Stimulated activated effector memory CD8-positive, alpha-beta T cell treated with anti-CD3 and anti-CD28 coated beads, Interleukin-12 subunit alpha, Interleukin-12 subunit beta, amount 100 ng/mL, for 72 hours (primary cell): ENCODE measurements around the gene USP13.
"Not testable (repeated sequence)": the region's sequence is repeated elsewhere in the genome, so short reads cannot be mapped to it uniquely, and the experiment has no call there.

ENCODE experiments used
- ATAC-seq: fragments of 150-1000 bp; cut with Tn5 transposase; 2 replicates; pipeline ENCODE4 v1.10.0; 2021
- DNase-seq, 2 donors: peaks; one replicate each; pipeline ENCODE4 v3.0.0; 2021 to 2022; ENCODE audit warnings: low spot score in 2 of 2
- H3K27ac Mint-ChIP-seq: one replicate; pipeline ENCODE4 v1.8.0; 2022; ENCODE audit warnings: mild to moderate bottlenecking, mixed read lengths
- H3K36me3 Mint-ChIP-seq: one replicate; pipeline ENCODE4 v1.8.0; 2022; ENCODE audit warnings: mild to moderate bottlenecking, mixed read lengths
- H3K4me1 Mint-ChIP-seq: one replicate; pipeline ENCODE4 v1.8.0; 2022; ENCODE audit warnings: mixed read lengths
- H3K4me3 Mint-ChIP-seq: one replicate; pipeline ENCODE4 v1.8.0; 2022; ENCODE audit warnings: mild to moderate bottlenecking, mixed read lengths
- H3K9me3 Mint-ChIP-seq: one replicate; pipeline ENCODE4 v1.8.0; 2022; ENCODE audit warnings: mixed read lengths

Gene USP13

GRCh38 chr3:179672918-179673317 is 20.1 kb downstream of the USP13 start:
- Mint-ChIP-seq H3K9me3 (no peaks in the 10 kb centered on the region), H3K4me1 (no peaks in the 10 kb centered on the region), H3K36me3 (no peaks in the 10 kb centered on the region), H3K4me3 (no peak overlapping the region), H3K27ac (no peak overlapping the region)
- ATAC-seq (no peak), DNase-seq (no peak)

- Mint-ChIP-seq H3K4me3 (no peak overlapping the region), H3K27ac (no peak overlapping the region), H3K9me3 (no peaks in the 10 kb centered on the region), H3K4me1 (no peaks in the 10 kb centered on the region), H3K36me3 (no peaks in the 10 kb centered on the region)
- ATAC-seq, result no peak
- DNase-seq, result no peak
Observed at GRCh38 chr3:179673523-179673922, 20.7 kb downstream of the USP13 start.

GRCh38 chr3:179676081-179676480 is 23.2 kb downstream of the USP13 start:
- Mint-ChIP-seq H3K9me3 (no peaks in the 10 kb centered on the region), H3K4me1 (no peaks in the 10 kb centered on the region), H3K36me3 (no peaks in the 10 kb centered on the region), H3K4me3 (no peak overlapping the region), H3K27ac (no peak overlapping the region)
- DNase-seq (no peak), ATAC-seq (no peak)

- Mint-ChIP-seq H3K9me3 (no peaks in the 10 kb centered on the region), H3K4me3 (no peak overlapping the region), H3K27ac (no peak overlapping the region), H3K4me1 (no peaks in the 10 kb centered on the region), H3K36me3 (no peaks in the 10 kb centered on the region)
- DNase-seq (no peak), ATAC-seq (no peak)
Observed at GRCh38 chr3:179677884-179678283, 25.0 kb downstream of the USP13 start.

- no peak for DNase-seq
- no peak overlapping the region for H3K4me3 Mint-ChIP-seq
- no peak for ATAC-seq
- no peaks in the 10 kb centered on the region for H3K9me3 Mint-ChIP-seq
- no peak overlapping the region for H3K27ac Mint-ChIP-seq
- no peaks in the 10 kb centered on the region for H3K36me3 Mint-ChIP-seq
- H3K4me1 Mint-ChIP-seq, result no peaks in the 10 kb centered on the region
Observed at GRCh38 chr3:179681492-179682263, 28.8 kb downstream of the USP13 start.

- Mint-ChIP-seq H3K27ac (no peak overlapping the region), H3K4me1 (no peaks in the 10 kb centered on the region), H3K36me3 (no peaks in the 10 kb centered on the region), H3K4me3 (no peak overlapping the region), H3K9me3 (no peaks in the 10 kb centered on the region)
- DNase-seq, result no peak
- ATAC-seq, result no peak
Observed at GRCh38 chr3:179682426-179683080, 29.7 kb downstream of the USP13 start.

GRCh38 chr3:179683286-179683685 is 30.4 kb downstream of the USP13 start:
- DNase-seq, H3K36me3 Mint-ChIP-seq, H3K9me3 Mint-ChIP-seq: not testable (repeated sequence)

GRCh38 chr3:179687967-179688535 is 35.2 kb downstream of the USP13 start:
- Mint-ChIP-seq H3K4me1 (no peaks in the 10 kb centered on the region), H3K36me3 (peaks cover 8% of the 10 kb centered on the region), H3K27ac (no peak overlapping the region), H3K4me3 (no peak overlapping the region), H3K9me3 (no peaks in the 10 kb centered on the region)
- peak; percentile 95 for ATAC-seq
- no peak for DNase-seq

More at GRCh38 chr3:179683286-179683685, 30.4 kb downstream of the USP13 start:
- not testable (repeated sequence) for H3K4me3 Mint-ChIP-seq, ATAC-seq, H3K4me1 Mint-ChIP-seq, H3K27ac Mint-ChIP-seq

- Mint-ChIP-seq H3K36me3 (peaks cover 8% of the 10 kb centered on the region), H3K27ac (no peak overlapping the region), H3K9me3 (no peaks in the 10 kb centered on the region), H3K4me3 (no peak overlapping the region), H3K4me1 (no peaks in the 10 kb centered on the region)
- no peak for DNase-seq
- ATAC-seq, result peak; percentile 67
Observed at GRCh38 chr3:179688850-179689249, 36.0 kb downstream of the USP13 start.

- H3K27ac Mint-ChIP-seq, result no peak overlapping the region
- H3K36me3 Mint-ChIP-seq, result peaks cover 8% of the 10 kb centered on the region
- H3K4me1 Mint-ChIP-seq, result no peaks in the 10 kb centered on the region
- ATAC-seq (no peak), DNase-seq (no peak)
- H3K4me3 Mint-ChIP-seq, result no peak overlapping the region
- no peaks in the 10 kb centered on the region for H3K9me3 Mint-ChIP-seq
Observed at GRCh38 chr3:179694731-179695130, 41.9 kb downstream of the USP13 start.

GRCh38 chr3:179695672-179696313 is 43.0 kb downstream of the USP13 start:
- no peaks in the 10 kb centered on the region for H3K4me1 Mint-ChIP-seq
- no peaks in the 10 kb centered on the region for H3K9me3 Mint-ChIP-seq
- H3K4me3 Mint-ChIP-seq, result no peak overlapping the region
- H3K27ac Mint-ChIP-seq, result no peak overlapping the region
- DNase-seq, result no peak
- no peak for ATAC-seq
- peaks cover 7% of the 10 kb centered on the region for H3K36me3 Mint-ChIP-seq

GRCh38 chr3:179697736-179698332 is 45.0 kb downstream of the USP13 start:
- ATAC-seq (no peak), DNase-seq (no peak)
- Mint-ChIP-seq H3K27ac (no peak overlapping the region), H3K4me3 (no peak overlapping the region), H3K9me3 (no peaks in the 10 kb centered on the region), H3K4me1 (peaks cover 5% of the 10 kb centered on the region), H3K36me3 (no peaks in the 10 kb centered on the region)

GRCh38 chr3:179700716-179701115 is 47.9 kb downstream of the USP13 start:
- no peak for ATAC-seq
- H3K36me3 Mint-ChIP-seq, result no peaks in the 10 kb centered on the region
- no peaks in the 10 kb centered on the region for H3K9me3 Mint-ChIP-seq
- H3K4me1 Mint-ChIP-seq, result peaks cover 5% of the 10 kb centered on the region
- no peak overlapping the region for H3K27ac Mint-ChIP-seq
- no peak for DNase-seq
- no peak overlapping the region for H3K4me3 Mint-ChIP-seq

GRCh38 chr3:179701176-179701827 is 48.5 kb downstream of the USP13 start:
- H3K4me3 Mint-ChIP-seq, result no peak overlapping the region
- peak overlapping the region; percentile 65 for H3K27ac Mint-ChIP-seq
- DNase-seq (no peak), ATAC-seq (no peak)
- H3K36me3 Mint-ChIP-seq, result no peaks in the 10 kb centered on the region
- peaks cover 5% of the 10 kb centered on the region for H3K4me1 Mint-ChIP-seq
- no peaks in the 10 kb centered on the region for H3K9me3 Mint-ChIP-seq
